HG03095 (cell line): ENCODE results near the gene CENPX.

Experiments used
- ATAC-seq: cut with Tn5 transposase; IDR thresholded peaks from one replicate; pipeline ENCODE4 v1.9.1; 2021; ENCODE audit warnings: moderate library complexity; ENCODE audit not compliant: unreplicated experiment

The CENPX gene

GRCh38 chr17:82055023-82055964, 32.6 kb upstream of the CENPX start:
- ATAC-seq = no peak

GRCh38 chr17:82054351-82055022, 31.8 kb upstream of the CENPX start:
- no peak for ATAC-seq

GRCh38 chr17:82053556-82054263, 31.0 kb upstream of the CENPX start:
- ATAC-seq = no peak

GRCh38 chr17:82053130-82053529, 30.5 kb upstream of the CENPX start:
- ATAC-seq = no peak

GRCh38 chr17:82052638-82053059, 30.0 kb upstream of the CENPX start:
- ATAC-seq = no peak

GRCh38 chr17:82051776-82052637, 29.3 kb upstream of the CENPX start, which contains the start of the genes GPS1 and RFNG:
TSS of gene GPS1 (plus strand) at chr17:82051898. CDS start at chr17:82051932, 34 bp downstream.
TSS of gene RFNG (minus strand) at chr17:82051811. CDS start at chr17:82051766, 45 bp downstream.
- peak; percentile 61 for ATAC-seq

- no peak for ATAC-seq
These were observed 28.3 kb upstream of the CENPX start for GRCh38 chr17:82050761-82051641.

- no peak for ATAC-seq
These were observed 27.6 kb upstream of the CENPX start for GRCh38 chr17:82050152-82050760.

GRCh38 chr17:82049521-82049971, 26.9 kb upstream of the CENPX start:
- ATAC-seq = no peak

- ATAC-seq = no peak
These were observed 26.4 kb upstream of the CENPX start for GRCh38 chr17:82049106-82049505.

- ATAC-seq = no peak
These were observed 25.9 kb upstream of the CENPX start for GRCh38 chr17:82048571-82048971.

GRCh38 chr17:82047914-82048570, 25.4 kb upstream of the CENPX start:
- ATAC-seq = no peak

GRCh38 chr17:82047379-82047778, 24.7 kb upstream of the CENPX start:
- no peak for ATAC-seq

- ATAC-seq = no peak
These were observed 24.2 kb upstream of the CENPX start for GRCh38 chr17:82046903-82047302.

- no peak for ATAC-seq
These were observed 23.3 kb upstream of the CENPX start for GRCh38 chr17:82045936-82046484.

- ATAC-seq = no peak
These were observed 20.8 kb upstream of the CENPX start for GRCh38 chr17:82043507-82043906.

GRCh38 chr17:82042649-82043048, 20.0 kb upstream of the CENPX start:
- ATAC-seq = no peak
